H9 (cell line): ENCODE results near the gene DPH6. TPM values are rescaled to one million over a fixed set of nuclear protein-coding genes. Genes with fewer than 3 reads are reported as not detected.

Experiments
- DNase-seq: peaks from one replicate; pipeline ENCODE4 v3.0.0-alpha.2; 2017
- H2AFZ ChIP-seq: one replicate; pipeline ENCODE4 v1.6.1; 2013; ENCODE audit warnings: mild to moderate bottlenecking, low read length, control low read depth, moderate library complexity
- H2AK5ac ChIP-seq: 2 replicates; pipeline ENCODE4 v1.6.1; 2013; ENCODE audit warnings: low read length, control low read depth, mixed read lengths; ENCODE audit not compliant: insufficient read length
- H2BK120ac ChIP-seq: one replicate; pipeline ENCODE4 v1.6.1; 2013; ENCODE audit warnings: low read depth, mild to moderate bottlenecking, low read length, control low read depth, inconsistent platforms; ENCODE audit not compliant: poor library complexity, severe bottlenecking
- H2BK12ac ChIP-seq: 2 replicates; pipeline ENCODE4 v1.6.1; 2013; ENCODE audit warnings: low read length, control low read depth, mixed read lengths, low read depth; ENCODE audit not compliant: insufficient read length
- H2BK15ac ChIP-seq: 2 replicates; pipeline ENCODE4 v1.6.1; 2013; ENCODE audit warnings: low read depth, low read length, control low read depth
- H2BK20ac ChIP-seq: one replicate; pipeline ENCODE4 v1.6.1; 2013; ENCODE audit warnings: low read depth, mild to moderate bottlenecking, low read length, control low read depth, inconsistent platforms; ENCODE audit not compliant: poor library complexity, severe bottlenecking
- H2BK5ac ChIP-seq: 2 replicates; pipeline ENCODE4 v1.6.1; 2013; ENCODE audit warnings: low read length, control low read depth, mixed read lengths; ENCODE audit not compliant: insufficient read length
- H3K14ac ChIP-seq: 2 replicates; pipeline ENCODE4 v1.6.1; 2013; ENCODE audit warnings: low read length, control low read depth; ENCODE audit not compliant: insufficient read depth
- H3K18ac ChIP-seq: 2 replicates; pipeline ENCODE4 v1.6.1; 2013; ENCODE audit warnings: low read depth, mild to moderate bottlenecking, mixed read lengths, low read length, control low read depth; ENCODE audit not compliant: insufficient read length
- H3K23ac ChIP-seq: 2 replicates; pipeline ENCODE4 v1.6.1; 2013; ENCODE audit warnings: low read length, control low read depth, mixed read lengths, low read depth; ENCODE audit not compliant: insufficient read length
- H3K23me2 ChIP-seq: 2 replicates; pipeline ENCODE4 v1.6.1; 2013; ENCODE audit warnings: low read depth, mild to moderate bottlenecking, mixed read lengths, low read length, control low read depth; ENCODE audit not compliant: insufficient read length, poor library complexity, severe bottlenecking
- H3K27ac ChIP-seq: 2 replicates; pipeline ENCODE4 v1.5.1; 2013; ENCODE audit warnings: low read length, control low read depth, mixed read lengths, low read depth; ENCODE audit not compliant: insufficient read length
- H3K27me3 ChIP-seq: 2 replicates; pipeline ENCODE4 v1.6.1; 2013; ENCODE audit warnings: low read length, control low read depth, inconsistent platforms; ENCODE audit not compliant: insufficient read depth
- H3K4ac ChIP-seq: 2 replicates; pipeline ENCODE4 v1.6.1; 2013; ENCODE audit warnings: low read depth, mild to moderate bottlenecking, control low read depth, inconsistent platforms, low read length, moderate library complexity
- H3K4me1 ChIP-seq: 2 replicates; pipeline ENCODE4 v1.6.1; 2013; ENCODE audit warnings: low read length, control low read depth, inconsistent platforms; ENCODE audit not compliant: insufficient read depth
- H3K4me2 ChIP-seq: 2 replicates; pipeline ENCODE4 v1.6.1; 2013; ENCODE audit warnings: low read length, control low read depth, mixed read lengths; ENCODE audit not compliant: insufficient read length, insufficient read depth
- H3K56ac ChIP-seq: 2 replicates; pipeline ENCODE4 v1.6.1; 2013; ENCODE audit warnings: low read depth, mild to moderate bottlenecking, mixed read lengths, low read length, control low read depth; ENCODE audit not compliant: insufficient read length
- H3K79me1 ChIP-seq: 2 replicates; pipeline ENCODE4 v1.6.1; 2013; ENCODE audit warnings: low read depth, mild to moderate bottlenecking, moderate library complexity, low read length, control low read depth, inconsistent platforms; ENCODE audit not compliant: insufficient read depth, poor library complexity, severe bottlenecking
- H3K79me2 ChIP-seq: 2 replicates; pipeline ENCODE4 v1.6.1; 2013; ENCODE audit warnings: low read length, control low read depth, inconsistent platforms; ENCODE audit not compliant: insufficient read depth
- H3K9ac ChIP-seq: 2 replicates; pipeline ENCODE4 v1.6.1; 2013; ENCODE audit warnings: low read length, control low read depth, mixed read lengths; ENCODE audit not compliant: insufficient read length; ENCODE audit errors: extremely low read depth
- H3K9me3 ChIP-seq: one replicate; pipeline ENCODE4 v1.6.1; 2013; ENCODE audit warnings: low read depth, low read length, inconsistent platforms; ENCODE audit not compliant: control insufficient read depth
- H3T11ph ChIP-seq: one replicate; pipeline ENCODE4 v1.6.1; 2013; ENCODE audit warnings: mild to moderate bottlenecking, low read length, control low read depth, inconsistent platforms
- H4K20me1 ChIP-seq: one replicate; pipeline ENCODE4 v1.6.1; 2013; ENCODE audit not compliant: control insufficient read depth, insufficient read length, insufficient read depth
- H4K5ac ChIP-seq: 2 replicates; pipeline ENCODE4 v1.6.1; 2013; ENCODE audit warnings: low read depth, mild to moderate bottlenecking, mixed read lengths, low read length, control low read depth; ENCODE audit not compliant: insufficient read length
- H4K8ac ChIP-seq: replicated peaks from 2 replicates; pipeline ENCODE4 v1.6.1; 2013; ENCODE audit warnings: low read length, control low read depth, mixed read lengths, low read depth; ENCODE audit not compliant: insufficient read length
- H4K91ac ChIP-seq: 2 replicates; pipeline ENCODE4 v1.6.1; 2013; ENCODE audit warnings: low read depth, mild to moderate bottlenecking, moderate library complexity, mixed read lengths, low read length, control low read depth; ENCODE audit not compliant: insufficient read length
- H3K27ac Mint-ChIP-seq, 3 experiments: 2 replicates in 2 of 3; 3 replicates in 1 of 3; pipeline ENCODE4 v1.8.0; 2020 to 2021; ENCODE audit warnings: mixed read lengths in 3 of 3, mild to moderate bottlenecking in 1 of 3, moderate library complexity in 1 of 3
- H3K27me3 Mint-ChIP-seq: 2 replicates; pipeline ENCODE4 v1.8.0; 2021; ENCODE audit warnings: low read depth, mild to moderate bottlenecking, moderate library complexity, mixed read lengths
- H3K36me3 Mint-ChIP-seq, 3 experiments: 2 replicates in 2 of 3; 3 replicates in 1 of 3; pipeline ENCODE4 v1.8.0; 2020 to 2021; ENCODE audit warnings: low read depth in 3 of 3, mixed read lengths in 3 of 3; ENCODE audit not compliant: insufficient read depth in 1 of 3
- H3K4me1 Mint-ChIP-seq, 2 experiments: 2 replicates each; pipeline ENCODE4 v1.8.0; 2020; ENCODE audit warnings: mixed read lengths in 2 of 2
- H3K4me3 Mint-ChIP-seq, 2 experiments: 2 replicates in 1 of 2; 3 replicates in 1 of 2; pipeline ENCODE4 v1.8.0; 2020 to 2021; ENCODE audit warnings: mild to moderate bottlenecking in 2 of 2, mixed read lengths in 2 of 2, moderate library complexity in 1 of 2
- H3K9me3 Mint-ChIP-seq, 2 experiments: 2 replicates in 1 of 2; 3 replicates in 1 of 2; pipeline ENCODE4 v1.8.0; 2020; ENCODE audit warnings: mild to moderate bottlenecking in 2 of 2, mixed read lengths in 2 of 2, moderate library complexity in 1 of 2
- CTCF ChIP-seq: fragments of 200-600 bp; sonication (generic); conservative IDR thresholded peaks from 3 replicates; pipeline ENCODE4 v1.8.0; 2021; ENCODE audit warnings: antibody characterized with exemption, mild to moderate bottlenecking
- WGBS: extraction: QIAGEN DNeasy Blood & Tissue Kit; methylation state at CpG from one replicate; pipeline ENCODE4 v1.1.7; 2013; ENCODE audit warnings: missing lambda C conversion rate, low lambda C conversion rate, mixed read lengths; ENCODE audit not compliant: insufficient read length; ENCODE audit errors: extremely low coverage; 5-methylcytosine and 5-hydroxymethylcytosine counted together
- total RNA-seq: library from RNA; stranded (reverse); gene quantifications from 2 replicates; pipeline ENCODE4 v1.2.1, GENCODE V29; 2021

Gene DPH6
- total RNA-seq, 1 experiment from 2014 or later: 42.0 TPM

GRCh38 chr15:35485411-35485810, 60.6 kb downstream of the DPH6 start:
- Histone ChIP-seq H3K4me2 (no peak overlapping the region), H2BK20ac (no peak overlapping the region), H2AK5ac (no peak overlapping the region), H3K27me3 (no peaks in the 10 kb centered on the region), H4K91ac (no peak overlapping the region), H4K20me1 (no peaks in the 10 kb centered on the region), H4K8ac (no peak overlapping the region), H3K23me2 (no peaks in the 10 kb centered on the region), H3K4me1 (no peaks in the 10 kb centered on the region), H2BK5ac (no peak overlapping the region), H3K14ac (no peak overlapping the region), H3K9me3 (peaks cover 8% of the 10 kb centered on the region), H3K56ac (no peak overlapping the region), H2BK120ac (no peak overlapping the region), H2BK15ac (no peak overlapping the region), H3K4ac (no peak overlapping the region), H3K23ac (no peak overlapping the region), H2AFZ (no peak overlapping the region), H2BK12ac (no peak overlapping the region), H3K79me1 (no peaks in the 10 kb centered on the region), H3K27ac (no peak overlapping the region), H3K18ac (no peak overlapping the region), H4K5ac (no peak overlapping the region), H3T11ph (no peak overlapping the region), H3K9ac (no peak overlapping the region), H3K79me2 (no peaks in the 10 kb centered on the region)
- Mint-ChIP-seq H3K27ac (no peak overlapping the region), H3K4me3 (no peak overlapping the region), H3K4me1 (peaks cover 6% of the 10 kb centered on the region in 2 experiments; a peak in 3 of 4 replicates), H3K27me3 (no peaks in the 10 kb centered on the region), H3K9me3 (peaks cover 33 to 39% of the 10 kb centered on the region in 2 experiments), H3K36me3 (peaks cover 43 to 57% (median 48%) of the 10 kb centered on the region in 3 experiments)
- DNase-seq: no peak
- no CpG with 5 or more reads among the region's 2 CpGs for WGBS
- TF ChIP-seq CTCF: no peak
